GM18519 (cell line): ENCODE measurements around the gene ZNF592.
A peak's percentile ranks its signal among the peaks of the same experiment; 100 is the strongest.
"Not testable (repeated sequence)": the region's sequence is repeated elsewhere in the genome, so short reads cannot be mapped to it uniquely, and the experiment has no call there.

Experiments
- ATAC-seq: cut with Tn5 transposase; IDR thresholded peaks from one replicate; pipeline ENCODE4 v1.9.1; 2021; ENCODE audit warnings: mild to moderate bottlenecking, moderate library complexity; ENCODE audit not compliant: unreplicated experiment, low FRiP score

The ZNF592 gene

DNA sequence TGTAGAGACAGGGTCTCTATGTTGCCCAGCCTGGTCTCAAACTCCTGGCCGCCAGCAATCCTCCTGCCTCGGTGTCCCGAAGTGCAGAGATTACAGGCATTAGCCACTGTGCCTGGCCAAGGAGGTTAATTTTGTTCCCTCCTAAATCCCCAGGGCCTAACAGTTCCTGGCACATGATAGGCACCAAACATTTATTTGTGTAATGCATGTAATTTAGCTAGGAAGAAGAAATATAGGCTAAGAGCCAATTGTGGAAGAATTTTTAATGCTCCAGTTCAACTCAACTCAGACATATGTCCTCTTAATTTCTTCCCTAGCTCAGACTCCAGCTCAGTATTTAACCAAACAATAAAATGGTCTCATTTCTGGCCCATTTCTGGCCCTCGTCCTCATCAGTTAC is 7.7 kb upstream of the ZNF592 start:
- no peak for ATAC-seq

- ATAC-seq, result no peak
Measured at GRCh38 chr15:84741121-84741520, 7.3 kb upstream of the ZNF592 start.

DNA sequence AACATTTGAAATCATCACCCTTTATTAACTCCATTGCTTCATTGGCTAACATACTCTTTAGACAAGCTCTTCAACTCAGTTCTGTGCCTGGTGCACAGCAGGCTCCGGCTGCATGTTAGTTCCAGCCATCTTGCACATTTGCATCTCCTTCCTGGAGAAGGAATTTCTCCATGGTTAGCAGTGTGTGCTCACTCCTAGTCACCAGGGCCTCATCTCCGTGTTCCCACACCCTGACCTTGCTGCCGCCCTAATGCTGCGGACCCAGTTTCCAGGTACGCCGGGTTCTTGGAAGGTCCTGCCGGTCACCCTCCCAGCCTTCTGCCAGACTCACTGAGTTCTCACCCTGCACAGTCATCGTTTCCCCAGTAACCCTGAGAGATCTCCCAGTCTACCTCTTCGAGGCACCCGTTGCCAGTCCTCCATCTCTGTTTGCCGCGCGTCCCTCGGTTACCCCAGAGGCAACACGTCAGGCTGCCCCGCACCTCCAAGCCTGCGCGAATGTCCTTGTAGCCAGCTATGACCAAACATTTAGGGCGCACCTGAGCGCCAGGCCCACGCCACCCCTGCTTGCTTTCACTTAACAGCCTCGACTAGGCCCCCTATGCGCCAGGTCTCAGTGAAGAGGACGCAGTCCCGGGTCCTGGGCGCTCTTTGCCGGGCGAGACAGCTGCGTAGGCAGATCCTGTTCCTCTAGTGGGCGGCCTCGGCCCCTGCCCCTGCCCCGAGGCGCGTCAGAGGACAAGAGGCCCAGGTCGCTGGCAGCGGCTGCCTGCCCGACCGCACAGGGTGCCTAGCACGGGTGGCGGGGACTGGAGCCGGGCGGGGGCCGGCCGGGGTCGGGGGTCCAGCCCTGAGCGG is 747 bp upstream of the ZNF592 start:
- peak; percentile 27 for ATAC-seq

GRCh38 chr15:84749111-84749991 is 959 bp downstream of the ZNF592 start:
- no peak for ATAC-seq

GRCh38 chr15:84750583-84751092 is 2.2 kb downstream of the ZNF592 start:
- ATAC-seq, result no peak

- ATAC-seq, result not testable (repeated sequence)
Measured at GRCh38 chr15:84751721-84752120, 3.3 kb downstream of the ZNF592 start.

- ATAC-seq, result no peak
Measured at GRCh38 chr15:84752195-84752594, 3.8 kb downstream of the ZNF592 start.

DNA sequence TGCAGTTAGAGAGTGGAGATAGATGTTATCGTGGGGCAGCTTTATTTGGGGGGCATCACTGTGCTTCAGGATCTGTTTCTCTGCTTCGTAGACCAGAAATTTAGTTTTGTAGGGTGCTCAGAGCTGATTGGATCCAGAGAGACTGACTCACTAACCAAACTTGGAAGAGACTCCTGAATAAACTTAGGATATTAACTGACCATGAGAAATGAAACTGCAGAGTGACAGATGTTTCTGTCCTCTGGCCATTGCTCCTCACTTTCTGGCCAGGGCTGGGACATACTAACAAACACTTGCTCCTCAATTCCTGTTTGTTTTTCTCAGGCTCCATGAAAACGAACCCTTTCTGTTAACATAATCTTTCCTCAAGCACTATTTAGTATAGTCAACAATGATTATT is 4.3 kb downstream of the ZNF592 start:
- no peak for ATAC-seq

DNA sequence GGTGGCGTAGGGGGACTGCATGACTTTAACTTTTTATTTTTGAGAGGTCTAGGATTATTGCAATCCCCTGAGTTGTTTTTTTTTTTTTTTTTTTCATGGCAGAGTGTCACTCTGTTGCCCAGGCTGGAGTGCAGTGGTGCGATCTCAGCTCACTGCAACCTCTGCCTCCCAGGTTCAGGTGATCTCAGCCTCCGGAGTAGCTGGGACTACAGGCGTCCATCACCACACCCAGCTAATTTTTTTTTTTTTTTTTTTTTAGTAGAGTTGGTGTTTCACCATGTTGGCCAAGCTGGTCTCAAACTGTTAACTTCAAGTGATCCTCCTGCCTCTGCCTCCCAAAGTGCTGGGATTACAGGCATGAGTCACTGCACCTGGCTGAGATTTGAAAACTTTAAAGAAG is 6.5 kb downstream of the ZNF592 start:
- ATAC-seq, result not testable (repeated sequence)

DNA sequence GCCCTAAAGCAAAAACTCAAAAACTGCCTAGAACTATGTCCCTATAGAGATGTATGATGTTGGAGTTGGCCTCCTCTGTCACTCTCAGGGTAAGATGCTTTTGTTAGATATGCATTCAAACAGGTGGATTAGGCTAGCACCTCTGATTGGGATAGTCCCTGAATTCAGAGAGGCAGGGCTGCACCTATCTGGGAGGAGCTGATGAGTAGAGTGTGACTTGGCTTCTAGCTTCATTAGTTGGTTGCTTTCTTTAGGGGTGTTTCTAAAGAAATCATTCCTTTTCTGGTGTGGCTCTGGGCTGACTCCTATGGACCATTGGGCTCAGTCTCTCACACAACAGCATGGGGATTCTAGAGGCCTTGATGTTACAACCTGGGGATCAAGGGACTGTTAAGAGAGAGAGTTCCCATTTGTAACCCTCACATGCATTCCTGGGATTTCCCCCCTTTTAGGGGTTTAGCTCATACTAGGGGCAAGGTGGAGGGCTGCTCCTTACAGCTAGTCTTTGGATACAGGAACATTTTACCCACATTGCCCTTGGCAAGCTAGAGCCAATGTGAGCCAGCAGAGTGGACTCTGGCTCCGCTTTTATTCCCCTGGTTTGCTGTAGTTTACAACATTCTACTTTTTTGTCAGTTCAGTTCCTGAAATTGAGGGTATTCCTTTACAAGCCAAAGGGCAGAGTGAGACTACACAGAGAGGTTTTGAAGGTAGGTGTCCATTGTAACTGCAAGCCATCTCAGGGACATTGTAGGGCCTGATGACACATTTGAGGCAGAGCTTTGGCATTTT is 7.5 kb downstream of the ZNF592 start:
- no peak for ATAC-seq

GRCh38 chr15:84759018-84759417 is 10.6 kb downstream of the ZNF592 start:
- ATAC-seq, result no peak

- ATAC-seq, result no peak
Measured at GRCh38 chr15:84760219-84760618, 11.8 kb downstream of the ZNF592 start.

DNA sequence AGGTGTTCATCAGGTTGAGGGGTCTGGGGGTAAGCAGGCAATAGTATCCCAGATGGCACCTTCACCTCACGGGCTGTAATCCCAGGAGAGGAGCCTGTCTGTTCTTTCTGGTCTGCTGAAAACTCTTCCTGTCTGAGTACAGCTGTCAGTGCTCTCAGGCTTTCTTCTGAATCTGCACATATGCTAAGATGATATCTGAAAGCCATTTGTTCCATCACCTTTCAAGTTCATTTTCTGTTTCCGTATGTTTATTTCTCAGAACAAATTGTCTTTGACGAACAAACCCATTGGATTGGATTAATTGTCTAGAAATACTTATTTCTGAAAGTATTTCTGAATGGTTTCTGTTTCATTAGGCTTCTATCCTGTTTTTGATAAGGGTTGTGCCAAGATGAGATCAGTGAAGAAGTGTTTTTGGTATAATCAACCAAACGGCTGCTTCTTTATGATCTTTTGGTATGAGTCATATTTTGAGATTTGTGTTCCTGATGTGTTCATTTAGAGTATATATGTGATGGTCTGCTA is 13.3 kb downstream of the ZNF592 start:
- no peak for ATAC-seq

- ATAC-seq, result no peak
Measured at GRCh38 chr15:84762840-84763572, 14.6 kb downstream of the ZNF592 start.

GRCh38 chr15:84764585-84764984 is 16.2 kb downstream of the ZNF592 start:
- ATAC-seq, result no peak

DNA sequence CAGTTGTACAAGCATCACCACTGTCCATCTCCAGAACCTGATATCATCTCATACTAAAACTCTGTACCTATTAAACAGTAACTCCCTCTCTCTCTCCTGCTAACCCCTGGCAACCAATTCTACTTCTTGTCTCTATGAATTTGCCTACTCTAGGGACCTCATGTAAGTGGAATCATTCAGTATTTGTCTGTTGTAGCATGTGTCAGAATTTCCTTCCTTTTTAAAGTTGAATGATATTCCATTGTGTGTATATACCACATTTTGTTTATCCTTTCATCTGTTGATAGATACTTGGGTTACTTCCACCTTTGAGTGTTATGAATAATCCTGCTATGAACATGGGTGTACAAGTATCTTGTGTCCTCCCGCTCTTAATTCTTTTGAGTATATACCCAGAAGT is 16.6 kb downstream of the ZNF592 start:
- no peak for ATAC-seq

DNA sequence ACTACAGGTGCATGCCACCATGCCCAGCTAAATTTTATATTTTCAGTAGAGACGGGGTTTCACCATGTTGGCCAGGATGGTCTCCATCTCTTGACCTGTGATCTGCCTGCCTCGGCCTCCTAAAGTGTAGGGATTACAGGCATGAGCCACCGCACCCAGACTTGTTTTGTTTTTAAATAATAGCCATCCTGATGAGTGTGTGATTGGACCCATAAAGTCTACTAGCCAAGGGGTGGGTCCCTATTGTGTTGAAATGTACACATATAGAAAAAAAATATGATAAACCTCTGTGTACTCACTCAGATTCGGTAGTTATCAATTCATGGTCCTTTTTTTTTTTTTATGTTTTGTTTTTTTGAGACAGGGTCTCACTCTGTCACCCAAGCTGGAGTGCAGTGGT is 17.3 kb downstream of the ZNF592 start:
- no peak for ATAC-seq

- no peak for ATAC-seq
Measured at GRCh38 chr15:84766461-84767035, 18.2 kb downstream of the ZNF592 start.

DNA sequence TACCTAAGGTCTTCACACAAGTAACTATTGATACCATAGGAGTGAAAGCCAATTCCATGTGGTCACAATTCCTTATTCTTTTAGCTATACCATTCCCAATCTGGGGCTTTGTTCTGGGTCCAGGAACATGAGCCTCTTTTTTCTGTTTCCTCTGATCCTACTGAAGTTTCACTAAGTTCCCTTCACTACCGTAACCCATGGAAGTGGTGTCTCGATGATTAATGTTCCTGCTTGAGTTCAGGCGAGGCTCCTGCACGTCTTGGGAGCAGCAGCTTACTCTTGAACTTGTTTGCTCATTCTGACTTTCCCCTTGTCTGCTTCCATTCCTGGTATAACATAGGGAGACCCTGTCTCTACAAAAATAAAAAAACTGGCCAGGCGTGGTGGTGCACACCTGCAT is 23.6 kb downstream of the ZNF592 start:
- ATAC-seq, result no peak
